22Rv1 (cell line): ENCODE results near the gene SELENOV.

Source experiments
- H3K27ac ChIP-seq: fragments of 450-650 bp; 2 replicates; pipeline ENCODE4 v1.5.1; 2017
- CTCF ChIP-seq: fragments of 450-650 bp; IDR thresholded peaks from 2 replicates; pipeline ENCODE4 v1.5.1; 2017; ENCODE audit warnings: mild to moderate bottlenecking
- ZFX ChIP-seq: fragments of 450-650 bp; IDR thresholded peaks from 2 replicates; pipeline ENCODE4 v1.6.1; 2017; ENCODE audit warnings: antibody characterized with exemption, borderline replicate concordance

SELENOV gene

DNA sequence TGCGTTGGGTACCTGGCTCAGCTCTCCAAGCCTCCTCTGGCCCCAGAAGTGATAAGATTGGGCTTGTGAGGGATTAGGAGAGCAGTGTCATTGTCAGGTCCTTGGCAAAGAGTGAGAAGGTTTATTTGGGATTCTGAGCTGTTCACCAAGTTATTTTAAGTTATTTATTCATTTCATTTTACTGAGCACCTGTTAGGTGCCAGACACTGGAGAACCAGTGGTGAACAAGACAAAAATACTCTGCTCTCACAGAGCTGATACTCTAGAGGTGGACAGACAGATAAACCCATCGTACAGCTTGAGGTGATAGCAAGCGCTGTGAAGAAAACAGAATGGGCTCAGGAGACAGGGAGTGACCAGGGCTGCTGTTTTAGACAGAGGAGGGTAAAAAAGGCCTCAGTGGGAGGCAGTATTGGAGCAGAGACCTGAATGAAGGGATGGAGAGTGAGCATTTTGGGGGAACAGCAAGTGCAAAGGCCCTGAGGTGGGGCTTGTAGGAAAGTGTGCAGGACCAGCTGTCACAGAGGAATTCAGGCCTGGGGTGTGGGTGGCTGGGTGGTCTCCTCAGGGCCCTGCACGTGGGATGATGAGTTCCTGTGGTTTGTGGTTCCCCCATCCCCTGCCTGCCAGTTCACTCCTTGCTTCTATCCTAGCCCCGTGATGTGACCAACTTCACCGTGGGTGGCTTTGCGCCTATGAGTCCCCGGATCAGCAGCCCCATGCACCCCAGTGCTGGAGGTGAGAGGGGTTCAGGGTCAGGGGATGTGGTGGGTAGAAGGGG, 43.0 kb upstream of the SELENOV start:
- TF ChIP-seq ZFX (no peak), CTCF (no peak)
- H3K27ac ChIP-seq: no peak overlapping the region

DNA sequence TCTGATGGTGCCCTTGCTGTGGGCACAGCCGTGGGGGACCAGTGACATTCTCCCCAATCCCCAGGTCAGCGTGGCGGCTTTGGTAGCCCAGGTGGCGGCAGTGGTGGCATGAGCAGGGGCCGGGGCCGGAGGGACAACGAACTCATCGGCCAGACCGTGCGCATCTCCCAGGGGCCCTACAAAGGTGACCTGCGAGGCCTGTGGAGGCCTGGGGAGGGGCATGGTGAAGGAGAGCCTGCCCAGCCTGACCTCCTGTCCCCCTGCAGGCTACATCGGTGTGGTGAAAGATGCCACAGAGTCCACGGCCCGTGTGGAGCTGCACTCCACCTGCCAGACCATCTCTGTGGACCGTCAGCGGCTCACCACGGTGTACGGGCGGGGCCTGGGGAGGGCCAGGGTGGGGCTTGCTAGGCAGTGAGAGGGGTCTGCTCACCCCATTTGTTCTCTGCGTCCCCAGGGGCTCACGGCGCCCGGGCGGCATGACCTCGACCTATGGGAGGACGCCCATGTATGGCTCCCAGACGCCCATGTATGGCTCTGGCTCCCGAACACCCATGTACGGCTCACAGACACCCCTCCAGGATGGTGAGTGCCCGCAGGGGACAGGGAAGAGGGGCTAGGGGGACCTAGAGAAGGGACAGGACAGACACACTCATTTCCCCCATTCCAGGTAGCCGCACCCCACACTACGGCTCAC, 42.0 kb upstream of the SELENOV start:
- no peak overlapping the region for H3K27ac ChIP-seq
- no peak for TF ChIP-seq CTCF
- TF ChIP-seq ZFX: no peak

DNA sequence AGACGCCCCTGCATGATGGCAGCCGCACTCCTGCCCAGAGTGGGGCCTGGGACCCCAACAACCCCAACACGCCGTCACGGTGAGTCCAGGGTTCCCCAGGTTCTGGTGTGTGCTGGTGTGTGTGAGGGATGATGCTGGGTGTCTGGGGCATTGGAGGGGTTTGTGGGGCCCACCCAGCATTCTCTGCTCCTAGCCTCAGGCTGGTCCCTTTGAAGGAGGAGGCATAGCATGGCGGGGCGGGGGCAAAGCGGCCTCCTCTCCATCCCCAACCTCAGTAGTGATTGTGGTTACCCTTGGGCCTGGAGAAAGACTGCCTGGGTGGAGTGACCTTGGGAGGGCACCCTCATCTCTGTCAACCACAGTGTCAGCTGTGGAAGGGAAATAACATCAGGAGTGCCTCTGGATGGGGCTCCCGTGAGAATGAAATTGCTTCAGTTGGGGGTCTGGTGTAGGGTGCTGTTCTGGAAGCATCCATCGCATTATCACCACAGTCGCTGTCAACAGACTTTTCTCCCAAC, 41.4 kb upstream of the SELENOV start:
- H3K27ac ChIP-seq: no peak overlapping the region
- TF ChIP-seq ZFX: no peak
- no peak for TF ChIP-seq CTCF

DNA sequence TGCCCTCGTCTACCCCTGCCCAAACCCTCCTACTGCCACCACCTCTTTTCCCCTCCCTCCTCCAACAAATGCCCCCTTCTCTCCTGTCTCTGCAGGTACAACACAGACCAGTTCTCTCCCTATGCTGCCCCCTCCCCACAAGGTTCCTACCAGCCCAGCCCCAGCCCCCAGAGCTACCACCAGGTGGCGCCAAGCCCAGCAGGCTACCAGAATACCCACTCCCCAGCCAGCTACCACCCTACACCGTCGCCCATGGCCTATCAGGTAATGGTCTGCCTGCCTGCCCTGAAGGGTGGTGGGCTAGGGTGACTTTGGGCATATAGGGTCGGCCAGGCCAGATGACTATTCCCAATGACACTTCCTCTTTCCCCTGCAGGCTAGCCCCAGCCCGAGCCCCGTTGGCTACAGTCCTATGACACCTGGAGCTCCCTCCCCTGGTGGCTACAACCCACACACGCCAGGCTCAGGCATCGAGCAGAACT, 40.8 kb upstream of the SELENOV start:
- peak; percentile 95 for TF ChIP-seq CTCF
- no peak for TF ChIP-seq ZFX

GRCh38 chr19:39475748-39476147, 39.2 kb upstream of the SELENOV start:
- TF ChIP-seq ZFX (no peak), CTCF (no peak)
- no peak overlapping the region for H3K27ac ChIP-seq

More for the DNA sequence above, 40.8 kb upstream of the SELENOV start:
- no peak overlapping the region for H3K27ac ChIP-seq

GRCh38 chr19:39479319-39479801, 35.6 kb upstream of the SELENOV start:
- H3K27ac ChIP-seq: peak overlapping the region; percentile 73; the same call in 1 of the 2 replicates

GRCh38 chr19:39479916-39480315, 35.0 kb upstream of the SELENOV start:
- H3K27ac ChIP-seq: peak overlapping the region; percentile 73
- TF ChIP-seq CTCF: no peak
- TF ChIP-seq ZFX: no peak
